GM21367 (cell line): ENCODE data around the gene NPC2.
"Not testable (repeated sequence)": the region's sequence is repeated elsewhere in the genome, so short reads cannot be mapped to it uniquely, and the experiment has no call there.

Source experiments
- ATAC-seq: cut with Tn5 transposase; IDR thresholded peaks from one replicate; pipeline ENCODE4 v1.9.1; 2021; ENCODE audit not compliant: unreplicated experiment

Gene NPC2

DNA sequence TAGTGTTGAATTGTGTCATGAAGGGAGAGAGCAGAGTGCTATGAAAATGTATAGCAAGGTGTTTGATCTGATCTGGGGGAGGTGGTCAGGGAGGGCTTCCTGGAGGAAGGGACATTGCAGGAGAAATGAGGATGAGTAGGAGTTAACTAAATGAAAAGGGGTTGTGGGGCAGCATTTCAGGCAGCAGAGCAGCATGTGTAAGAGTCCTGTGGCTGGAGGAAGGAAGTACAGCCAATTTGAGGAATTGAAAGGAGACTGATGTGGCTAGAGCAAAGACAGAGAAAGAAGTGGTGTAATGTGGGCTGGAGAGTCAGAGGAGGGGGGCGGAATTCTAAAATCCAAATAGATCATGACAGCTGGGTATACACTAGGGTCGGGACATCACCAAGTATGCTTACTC lies 20.5 kb downstream of the NPC2 start:
- ATAC-seq = no peak

DNA sequence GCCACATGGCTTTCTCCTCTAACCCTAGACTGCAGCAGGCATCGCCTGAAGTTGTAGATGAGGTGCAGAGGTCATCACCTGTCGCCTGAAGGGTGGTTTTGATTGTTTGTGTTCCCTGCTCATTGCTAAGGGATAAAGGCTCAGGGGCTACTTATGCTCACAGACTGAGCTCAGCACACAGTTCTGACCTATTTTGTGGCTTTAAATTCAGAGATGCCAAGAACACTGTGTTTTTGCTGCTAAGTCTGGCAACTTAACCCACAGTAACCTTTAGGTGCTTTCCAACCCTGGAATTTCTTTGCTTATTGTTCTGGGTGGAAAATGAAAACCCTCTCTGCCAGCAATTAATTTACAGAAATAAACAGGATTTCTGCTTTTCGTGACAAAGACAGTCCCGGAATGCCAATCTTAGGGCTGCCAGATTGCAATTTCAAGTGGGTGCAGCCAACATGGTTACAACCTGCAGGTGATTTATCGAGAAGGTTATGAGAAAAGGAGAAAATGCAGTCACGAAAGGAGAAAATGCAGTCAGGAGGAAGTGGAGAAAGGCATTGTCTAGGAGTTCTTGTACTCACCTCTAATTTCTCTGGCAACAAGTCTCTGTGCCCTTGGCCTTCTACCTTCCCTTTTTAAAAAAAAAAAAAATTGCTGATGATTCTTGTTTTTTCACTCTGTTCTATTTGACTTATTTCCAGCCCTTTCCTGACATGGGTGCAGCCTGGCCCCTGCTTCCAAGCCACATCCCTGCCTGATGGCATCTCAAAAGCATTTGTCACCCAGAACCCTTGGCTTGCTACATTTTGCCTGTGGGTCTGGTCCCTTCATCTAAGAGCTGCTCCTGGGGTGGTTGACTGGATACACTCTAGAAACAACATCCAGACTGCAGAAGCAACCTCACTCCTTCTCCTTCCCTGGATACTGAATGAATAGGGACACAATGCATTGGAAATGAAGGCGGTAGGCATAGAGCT lies 23.3 kb downstream of the NPC2 start:
- no peak for ATAC-seq

DNA sequence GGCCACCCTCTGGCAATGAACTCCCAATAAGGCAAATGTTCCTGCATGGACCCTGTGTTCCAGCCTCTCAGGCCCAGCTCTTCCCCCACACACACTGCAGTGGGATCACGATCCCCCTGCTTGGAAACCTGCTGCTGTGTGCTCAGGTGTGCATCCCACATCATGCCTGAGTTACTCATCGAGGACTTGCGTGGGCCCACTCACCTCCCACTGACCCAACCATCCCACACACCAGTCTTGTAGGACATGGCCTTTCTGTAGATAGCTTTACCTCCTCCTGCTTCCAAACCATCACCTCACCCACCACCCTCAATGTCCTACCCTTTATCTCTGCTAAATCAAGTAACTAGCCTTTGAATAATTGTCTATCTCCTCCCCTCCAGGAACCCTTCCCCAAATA lies 24.6 kb downstream of the NPC2 start:
- ATAC-seq = no peak

DNA sequence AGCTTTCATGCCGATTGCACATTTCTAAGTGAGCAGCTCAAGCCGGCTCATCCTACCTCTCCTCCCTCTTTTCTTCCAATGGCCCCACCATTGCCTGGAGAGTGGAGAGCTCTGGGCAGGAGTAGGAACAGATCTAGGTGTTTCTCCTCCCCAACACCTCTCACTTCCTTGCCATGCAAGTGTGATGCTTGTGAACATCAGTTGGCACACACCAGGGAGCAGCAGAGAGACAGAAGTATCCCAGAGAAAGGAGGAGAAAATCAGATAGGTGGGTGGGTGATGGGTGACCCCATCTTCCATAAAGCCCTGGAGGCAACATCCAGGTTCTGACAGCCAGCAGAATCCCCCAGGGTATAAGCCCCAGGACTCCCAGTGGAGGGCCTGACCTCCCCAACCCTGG lies 27.8 kb downstream of the NPC2 start:
- no peak for ATAC-seq

DNA sequence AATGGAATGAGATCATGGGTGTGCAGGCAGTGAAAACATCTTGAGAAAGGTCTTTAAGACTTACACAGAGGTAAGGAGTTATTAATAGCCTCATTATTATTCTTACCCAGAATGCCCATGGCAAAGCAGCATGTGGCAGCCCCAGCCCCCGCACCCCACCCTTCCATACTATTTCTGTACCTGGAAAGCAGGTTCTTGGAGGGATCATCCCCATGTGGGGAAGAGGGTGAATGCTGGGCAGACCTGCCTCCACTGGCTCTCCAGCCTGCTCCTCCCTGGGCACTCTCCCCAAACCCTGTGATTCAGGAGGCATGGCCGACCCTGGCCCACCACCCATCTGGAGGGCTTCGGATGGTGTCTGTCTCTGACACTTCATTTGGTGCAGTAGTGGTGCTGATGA lies 28.3 kb downstream of the NPC2 start:
- ATAC-seq = no peak

DNA sequence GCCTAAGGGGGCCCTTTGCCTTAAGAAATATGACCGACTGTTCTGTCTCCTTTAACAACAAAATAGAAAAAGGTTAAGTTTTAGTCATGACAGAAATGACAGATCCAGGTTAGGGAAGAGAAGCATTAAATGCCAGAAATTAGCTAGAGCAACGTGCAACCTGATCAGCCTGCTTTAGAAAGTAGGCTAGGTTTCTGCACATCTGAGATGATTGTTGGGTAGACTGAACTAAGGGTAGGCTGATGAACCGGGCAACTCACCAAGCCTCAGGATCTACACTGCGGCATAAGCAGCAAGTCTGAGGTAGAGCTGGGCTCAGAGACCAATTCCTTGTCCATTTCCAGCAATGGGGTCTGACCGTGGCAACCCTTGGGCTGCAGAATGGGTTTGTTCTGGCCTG lies 29.4 kb downstream of the NPC2 start:
- no peak for ATAC-seq

DNA sequence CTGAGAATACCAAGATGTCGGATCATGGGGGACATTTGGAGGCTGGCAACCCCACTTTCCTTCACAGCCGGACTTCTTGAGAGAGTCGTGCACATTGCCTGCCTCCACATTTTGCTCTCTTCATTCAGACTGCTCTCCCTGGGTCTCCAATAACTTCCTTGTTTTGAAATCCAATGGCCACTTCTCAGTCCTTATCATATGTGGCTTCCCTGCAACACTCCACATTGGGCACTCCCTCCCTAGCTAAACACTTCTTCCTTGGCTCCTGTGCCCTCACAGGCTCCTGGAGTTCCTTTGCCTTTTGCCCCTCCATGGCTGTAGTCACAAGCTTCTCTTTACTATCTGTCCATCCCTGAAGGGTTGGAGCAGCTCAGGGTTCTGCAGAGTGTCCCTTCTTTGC lies 30.1 kb downstream of the NPC2 start:
- ATAC-seq = no peak

DNA sequence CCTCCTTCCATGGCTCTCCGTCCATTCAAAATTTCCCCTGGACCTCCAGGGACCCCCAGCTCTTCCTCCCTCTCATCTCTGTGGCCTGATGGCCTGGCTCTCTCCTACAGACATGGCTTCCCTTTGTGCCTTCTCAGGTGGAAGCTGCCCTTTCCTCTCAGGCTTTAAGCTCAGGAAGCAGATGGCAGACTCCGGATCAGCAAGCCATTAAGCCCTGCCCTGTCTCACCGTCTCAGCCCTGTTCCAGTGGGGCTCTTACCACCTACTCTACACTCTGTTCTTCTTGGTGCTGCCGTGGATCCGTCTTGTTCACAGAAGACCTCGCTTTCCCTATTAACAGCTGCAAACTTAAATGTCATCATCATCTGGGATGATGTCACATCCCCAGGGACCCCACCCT lies 33.1 kb downstream of the NPC2 start:
- ATAC-seq = no peak

DNA sequence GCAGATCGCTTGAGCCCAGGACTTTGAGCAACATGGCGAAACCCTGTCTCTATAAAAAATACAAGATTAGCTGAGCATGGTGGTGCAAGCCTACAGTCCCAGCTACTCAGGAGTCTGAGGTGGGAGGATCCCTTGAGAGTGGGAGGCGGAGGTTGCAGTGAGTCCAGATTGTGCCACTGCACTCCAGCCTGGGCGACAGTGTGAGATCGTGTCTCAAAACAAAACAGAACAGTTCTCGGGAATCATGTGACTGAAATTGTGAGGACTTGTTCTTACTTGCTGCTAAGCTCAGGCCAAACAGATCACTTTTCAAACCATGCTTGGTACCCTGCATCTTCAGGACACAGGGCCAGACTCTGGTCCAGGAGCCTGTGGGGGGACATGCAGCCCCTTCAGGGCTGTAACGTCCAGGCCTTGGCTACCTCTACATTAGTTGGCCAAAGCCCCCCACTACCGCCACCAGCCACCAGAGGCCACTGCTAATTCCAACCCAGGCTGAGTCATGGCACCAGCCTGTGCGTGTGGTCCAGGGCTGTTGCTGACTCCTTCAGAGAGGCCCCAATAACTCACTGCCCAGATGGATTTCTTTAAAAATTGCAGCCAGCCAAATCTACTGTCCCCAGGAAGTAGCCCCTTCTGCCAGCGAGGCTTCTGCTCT lies 33.7 kb downstream of the NPC2 start:
- ATAC-seq = no peak

DNA sequence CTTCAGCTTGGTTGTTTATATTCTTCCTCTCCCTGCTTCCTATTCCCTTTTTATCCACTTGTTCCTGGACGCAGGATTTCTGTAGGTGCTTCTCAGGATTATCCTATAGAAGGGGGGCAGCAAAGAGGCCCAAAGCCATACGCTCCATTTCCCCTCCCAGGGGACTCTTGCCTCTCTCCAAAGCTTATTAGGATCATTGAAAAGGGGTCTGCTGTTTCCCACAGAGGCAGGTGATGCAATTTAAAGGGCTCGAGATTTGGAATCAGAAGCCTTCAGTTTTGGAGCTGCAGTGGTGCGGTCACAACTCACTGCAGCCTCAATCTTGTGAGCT lies 35.6 kb downstream of the NPC2 start:
- no peak for ATAC-seq

DNA sequence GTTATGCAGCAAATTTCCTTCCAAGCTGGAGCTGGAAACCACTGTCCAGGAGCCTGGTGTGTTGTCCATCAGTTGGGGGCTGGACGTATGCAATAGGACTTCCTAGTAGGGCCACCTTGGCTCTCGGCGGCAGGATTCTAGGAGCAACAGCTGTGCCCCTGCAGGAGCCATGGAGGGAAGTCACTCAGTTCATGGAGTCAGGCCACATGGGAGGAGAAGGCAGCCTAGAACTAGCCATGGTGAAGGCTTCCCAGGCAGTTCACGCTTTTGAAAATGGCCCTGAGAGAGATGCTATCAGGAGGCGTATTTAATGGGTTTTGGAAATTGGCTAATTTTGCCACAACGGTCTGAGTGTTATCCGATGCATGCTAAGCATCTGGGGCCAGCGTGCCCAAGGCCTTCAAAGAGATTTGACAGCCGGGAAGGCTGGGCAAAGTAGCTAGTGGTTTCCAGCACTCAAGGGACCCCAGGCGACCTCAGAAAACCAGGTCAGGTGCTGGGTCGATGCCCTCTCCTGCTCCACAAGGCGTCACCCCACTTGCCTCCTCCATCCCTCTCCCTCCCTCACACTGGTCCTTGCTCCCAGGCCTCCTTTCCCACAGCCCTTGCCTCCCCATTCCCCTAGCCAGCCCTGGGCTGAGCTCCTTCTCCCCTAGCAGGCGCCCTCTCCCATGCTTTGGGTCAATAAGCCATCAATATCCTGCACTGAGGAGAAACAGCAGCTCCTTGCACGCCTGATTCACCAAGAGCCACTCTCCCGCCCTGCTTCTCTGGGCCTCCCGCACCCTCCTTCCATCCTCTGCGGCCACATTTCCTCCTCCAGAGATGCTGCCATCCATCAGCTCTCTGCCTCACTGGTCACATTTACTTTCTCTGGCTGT lies 36.2 kb downstream of the NPC2 start:
- no peak for ATAC-seq

DNA sequence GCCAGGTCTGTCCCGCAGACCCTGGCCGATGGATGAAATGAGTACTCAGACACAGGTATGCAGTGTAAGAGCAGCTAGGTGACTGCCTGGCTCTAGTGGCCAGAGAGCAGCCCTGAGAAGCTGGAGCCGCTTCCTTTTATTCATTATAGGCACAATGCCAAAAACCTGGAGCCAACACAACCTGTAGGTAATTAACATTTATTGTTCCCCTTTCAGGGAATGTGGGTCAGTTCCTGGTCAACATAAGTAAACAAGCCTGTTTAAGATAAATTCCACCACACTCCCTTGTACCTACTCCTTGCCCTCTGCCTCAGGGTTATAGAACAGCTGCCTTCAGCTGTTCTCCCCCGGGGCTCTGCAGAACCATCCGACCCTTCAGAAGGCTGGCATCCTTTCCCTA lies 38.7 kb downstream of the NPC2 start:
- ATAC-seq = not testable (repeated sequence)

DNA sequence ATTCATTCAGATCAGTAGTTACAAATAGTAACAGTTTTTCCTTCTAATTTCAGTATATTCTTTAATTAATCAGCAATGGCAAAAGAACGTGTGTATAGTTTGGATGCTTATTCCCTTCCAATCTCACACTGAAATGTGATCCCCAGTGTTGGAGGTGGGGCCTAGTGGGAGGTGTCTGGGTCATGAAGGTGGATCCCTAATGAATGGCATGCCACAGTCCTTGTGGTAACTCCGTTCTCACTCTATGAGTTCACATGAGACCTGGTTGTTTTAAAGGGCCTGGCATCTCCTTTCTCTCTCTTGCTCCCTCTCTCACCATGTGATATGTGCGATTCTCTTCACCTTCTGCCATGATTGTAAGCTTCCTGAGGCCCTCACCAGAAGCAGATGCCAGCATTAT lies 48.2 kb downstream of the NPC2 start:
- no peak for ATAC-seq

DNA sequence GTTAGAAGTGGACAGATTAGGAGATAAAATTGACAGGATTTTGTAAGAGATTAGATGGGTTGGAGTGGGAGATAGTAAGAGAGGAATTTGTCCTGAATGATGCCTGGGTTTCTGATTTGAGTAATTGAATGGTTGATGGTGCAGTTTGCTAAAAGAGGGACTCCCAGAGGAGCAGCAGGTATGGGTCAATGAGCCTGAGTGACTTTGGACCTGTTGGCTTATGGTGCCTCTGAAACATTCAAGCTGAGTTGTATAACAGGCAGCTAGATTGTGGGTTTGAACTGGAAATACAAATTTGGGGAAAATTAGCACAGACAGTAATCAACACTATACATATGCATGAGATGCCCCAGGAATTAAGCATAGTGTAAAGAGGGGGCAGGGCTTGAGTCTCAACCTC lies 50.3 kb downstream of the NPC2 start:
- ATAC-seq = no peak

DNA sequence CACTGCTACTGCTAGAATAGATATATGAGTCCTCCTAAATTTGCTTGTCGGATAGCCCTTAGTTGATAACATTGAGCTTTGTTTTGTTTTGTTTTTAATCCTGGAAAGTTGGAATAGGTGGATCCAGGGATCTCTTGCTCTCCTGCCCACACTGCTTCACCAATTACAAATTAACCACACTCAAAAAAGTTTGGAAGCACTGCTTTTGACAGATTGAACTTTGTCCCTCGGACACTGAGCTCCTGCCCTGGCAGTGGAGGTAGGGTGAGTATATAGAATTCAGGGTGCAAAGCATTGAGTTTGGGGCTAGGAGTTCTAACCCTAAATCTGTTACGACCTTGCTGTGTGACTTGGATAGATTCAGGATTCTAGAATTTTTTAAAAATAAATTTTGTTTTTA lies 52.0 kb downstream of the NPC2 start:
- ATAC-seq = no peak

DNA sequence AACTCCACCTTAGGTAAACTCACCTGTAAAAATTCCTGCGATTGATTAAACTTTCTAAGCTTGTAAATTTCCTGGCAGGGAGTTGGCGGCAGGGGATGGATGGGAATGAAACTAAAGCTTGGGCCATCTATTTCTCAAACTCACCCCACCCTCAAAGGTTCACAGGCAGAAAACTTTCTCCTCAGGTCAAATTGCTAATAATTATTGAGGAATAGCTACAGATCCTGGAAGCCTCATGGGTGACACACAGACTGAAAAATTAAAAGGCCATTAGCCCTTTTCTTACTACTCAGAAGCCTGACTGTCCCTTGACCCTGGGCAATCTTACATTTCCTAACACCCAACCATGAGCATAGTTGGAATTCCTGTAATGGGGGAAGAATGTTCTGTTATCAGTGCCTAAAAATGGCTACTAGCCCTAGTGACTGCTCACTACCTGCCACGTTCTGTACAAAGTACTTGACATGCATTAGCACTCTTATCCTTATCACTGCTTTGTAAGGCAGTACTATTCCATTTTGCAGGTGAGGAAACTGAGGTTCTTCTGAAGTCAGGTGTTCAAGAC lies 54.7 kb downstream of the NPC2 start:
- no peak for ATAC-seq

DNA sequence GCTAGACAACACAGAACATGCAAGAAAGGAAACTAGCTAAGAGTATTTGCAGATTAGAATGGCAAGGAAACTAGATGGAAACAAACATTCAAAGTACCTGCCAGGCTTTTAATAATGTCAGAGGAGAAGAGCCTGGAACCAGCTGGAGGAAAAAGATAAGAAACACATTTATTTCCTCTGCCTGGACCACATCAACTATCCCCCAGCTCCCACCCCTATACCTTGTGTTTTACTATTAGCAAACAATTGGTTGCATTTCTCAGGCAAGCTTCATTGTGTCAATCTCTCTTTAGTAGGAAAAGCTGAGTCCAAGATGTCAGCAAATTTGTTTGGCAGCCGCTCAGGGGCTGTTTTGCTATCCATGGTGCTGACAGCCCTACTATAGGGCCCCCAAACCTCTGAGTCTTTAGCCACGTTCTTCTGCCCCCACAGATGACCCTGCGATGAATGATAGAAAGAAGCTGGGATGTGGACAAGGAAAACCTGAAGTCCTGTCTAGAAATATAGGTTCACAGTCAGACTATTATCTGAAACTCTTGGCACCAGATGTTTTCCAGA lies 55.5 kb downstream of the NPC2 start:
- no peak for ATAC-seq

DNA sequence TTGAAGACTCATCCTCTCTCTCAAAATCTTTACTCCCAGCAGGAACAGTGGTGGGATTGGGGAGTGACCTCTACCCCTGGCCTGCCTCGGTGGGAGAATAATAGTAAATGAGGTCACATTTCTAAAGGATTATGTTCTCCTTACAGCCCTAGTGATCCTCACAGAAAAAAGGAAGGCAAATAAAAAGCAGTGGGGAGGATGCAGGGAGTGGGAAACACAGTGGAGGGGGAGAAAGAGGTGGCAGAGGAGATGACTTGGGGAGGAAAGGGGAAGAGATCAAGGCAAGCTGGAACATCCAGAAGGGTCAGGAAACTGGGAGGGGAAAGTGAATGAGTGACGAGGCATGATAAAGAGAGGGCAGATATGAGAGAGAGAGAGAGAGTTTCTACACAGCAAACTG lies 58.8 kb downstream of the NPC2 start:
- ATAC-seq = no peak

DNA sequence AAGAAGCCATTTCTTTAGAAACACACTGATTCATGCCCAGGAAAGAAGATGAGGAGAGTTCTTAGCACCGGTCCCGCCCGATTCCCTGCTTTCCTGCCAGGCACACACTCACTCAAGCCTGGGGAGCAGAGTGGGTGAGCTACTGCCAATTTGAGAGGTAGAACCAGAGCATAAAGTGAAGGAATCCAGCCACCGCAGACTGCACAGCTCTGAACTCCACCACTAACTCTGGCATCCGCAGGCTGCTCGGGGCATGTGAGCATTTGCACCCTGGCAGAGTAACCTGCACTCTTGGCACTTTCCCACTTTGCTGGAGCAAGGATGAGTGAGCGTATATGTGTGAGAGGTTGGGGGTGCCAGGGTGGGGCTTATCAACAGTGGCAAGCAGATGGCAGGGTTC lies 63.1 kb downstream of the NPC2 start:
- no peak for ATAC-seq
